H1 (cell line): ENCODE measurements around the gene DDC.
"Not testable (repeated sequence)": the region's sequence is repeated elsewhere in the genome, so short reads cannot be mapped to it uniquely, and the experiment has no call there.

ENCODE experiments used
- CBX5 ChIP-seq: fragments of 300-800, 300-1000 bp; sonication (generic); IDR thresholded peaks from 2 replicates; pipeline ENCODE4 v1.7.1; 2016; ENCODE audit warnings: antibody characterized with exemption, low read length, low read depth
- CEBPB ChIP-seq: IDR thresholded peaks from 2 replicates; pipeline ENCODE4 v1.6.1; 2012; ENCODE audit warnings: low read depth, low read length
- EGR1 ChIP-seq: IDR thresholded peaks from 2 replicates; pipeline ENCODE4 v1.6.1; 2011; ENCODE audit warnings: low read depth, low read length, borderline replicate concordance
- EZH2 ChIP-seq: fragments of 200-600 bp; sonication (generic); IDR thresholded peaks from 2 replicates; pipeline ENCODE4 v1.7.1; 2012; ENCODE audit warnings: low read depth, mild to moderate bottlenecking, moderate library complexity, low read length, inconsistent platforms; ENCODE audit not compliant: severe bottlenecking
- HDAC2 ChIP-seq, 2 experiments: fragments of 300-600 bp in 1 of 2; sonication (generic) in 1 of 2; IDR thresholded peaks; 2 replicates each; pipeline ENCODE4 v1.6.1; 2011 to 2012; ENCODE audit warnings: low read depth in 2 of 2, low read length in 2 of 2, mild to moderate bottlenecking in 2 of 2, moderate library complexity in 2 of 2, borderline replicate concordance in 1 of 2, inconsistent platforms in 1 of 2
- JUND ChIP-seq: IDR thresholded peaks from 2 replicates; pipeline ENCODE4 v1.6.1; 2011; ENCODE audit warnings: mild to moderate bottlenecking, improper control_type of control experiment, low read length
- TF ChIP-seq, protein P1 (sequence below), 3 experiments: IDR thresholded peaks; 1 replicate in 2 of 3; 2 replicates in 1 of 3; pipeline versions ENCODE4 v1.5.1 to v1.6.1; 2011; ENCODE audit warnings: low read length in 3 of 3, mild to moderate bottlenecking in 3 of 3, inconsistent platforms in 2 of 3, low read depth in 1 of 3, moderate library complexity in 1 of 3; ENCODE audit not compliant: insufficient read depth in 1 of 3; ENCODE audit errors: control extremely low read depth in 1 of 3
- TF ChIP-seq, protein P2 (sequence below): IDR thresholded peaks from 2 replicates; pipeline ENCODE4 v1.6.1; 2012; ENCODE audit warnings: inconsistent platforms

DNA sequence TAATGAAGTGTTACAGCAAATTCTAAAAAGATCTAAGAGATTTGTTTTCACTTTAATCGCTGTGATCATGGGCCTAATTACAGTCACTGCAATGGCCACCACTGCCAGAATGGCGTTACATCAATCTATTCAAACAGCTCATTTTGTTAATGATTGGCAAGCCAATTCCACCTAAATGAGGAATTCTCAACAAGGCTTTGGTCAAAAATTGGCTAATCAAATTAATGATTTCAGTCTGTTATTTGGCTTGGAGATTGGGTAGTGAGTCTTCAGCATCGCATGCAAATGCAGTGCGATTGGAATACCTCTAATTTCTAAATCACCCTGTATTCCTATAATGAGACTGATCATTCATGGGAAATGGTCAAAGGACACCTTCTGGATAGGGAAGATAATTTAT, 17.1 kb upstream of the DDC start:
- TF ChIP-seq JUND; HDAC2 (IDR thresholded peaks at IDR 0.05; ENCODE audit: borderline replicate concordance in 1 of 2, low read depth in 2 of 2, low read length in 2 of 2); EZH2; CBX5; CEBPB; EGR1: not testable (repeated sequence)
- TF ChIP-seq, protein P1, sequence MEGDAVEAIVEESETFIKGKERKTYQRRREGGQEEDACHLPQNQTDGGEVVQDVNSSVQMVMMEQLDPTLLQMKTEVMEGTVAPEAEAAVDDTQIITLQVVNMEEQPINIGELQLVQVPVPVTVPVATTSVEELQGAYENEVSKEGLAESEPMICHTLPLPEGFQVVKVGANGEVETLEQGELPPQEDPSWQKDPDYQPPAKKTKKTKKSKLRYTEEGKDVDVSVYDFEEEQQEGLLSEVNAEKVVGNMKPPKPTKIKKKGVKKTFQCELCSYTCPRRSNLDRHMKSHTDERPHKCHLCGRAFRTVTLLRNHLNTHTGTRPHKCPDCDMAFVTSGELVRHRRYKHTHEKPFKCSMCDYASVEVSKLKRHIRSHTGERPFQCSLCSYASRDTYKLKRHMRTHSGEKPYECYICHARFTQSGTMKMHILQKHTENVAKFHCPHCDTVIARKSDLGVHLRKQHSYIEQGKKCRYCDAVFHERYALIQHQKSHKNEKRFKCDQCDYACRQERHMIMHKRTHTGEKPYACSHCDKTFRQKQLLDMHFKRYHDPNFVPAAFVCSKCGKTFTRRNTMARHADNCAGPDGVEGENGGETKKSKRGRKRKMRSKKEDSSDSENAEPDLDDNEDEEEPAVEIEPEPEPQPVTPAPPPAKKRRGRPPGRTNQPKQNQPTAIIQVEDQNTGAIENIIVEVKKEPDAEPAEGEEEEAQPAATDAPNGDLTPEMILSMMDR (IDR thresholded peaks at IDR 0.05; ENCODE audit: control extremely low read depth in 1 of 3, insufficient read depth in 1 of 3, low read depth in 1 of 3, low read length in 3 of 3): not testable (repeated sequence)
- TF ChIP-seq, protein P2, sequence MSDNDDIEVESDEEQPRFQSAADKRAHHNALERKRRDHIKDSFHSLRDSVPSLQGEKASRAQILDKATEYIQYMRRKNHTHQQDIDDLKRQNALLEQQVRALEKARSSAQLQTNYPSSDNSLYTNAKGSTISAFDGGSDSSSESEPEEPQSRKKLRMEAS: not testable (repeated sequence)
